H9 (cell line): ENCODE results near the gene TAS2R1. TPM values are rescaled to one million over a fixed set of nuclear protein-coding genes. Genes with fewer than 3 reads are reported as not detected.

Experiments used
- DNase-seq: peaks from one replicate; pipeline ENCODE4 v3.0.0-alpha.2; 2017
- H2AFZ ChIP-seq: one replicate; pipeline ENCODE4 v1.6.1; 2013; ENCODE audit warnings: mild to moderate bottlenecking, low read length, control low read depth, moderate library complexity
- H2AK5ac ChIP-seq: 2 replicates; pipeline ENCODE4 v1.6.1; 2013; ENCODE audit warnings: low read length, control low read depth, mixed read lengths; ENCODE audit not compliant: insufficient read length
- H2BK120ac ChIP-seq: one replicate; pipeline ENCODE4 v1.6.1; 2013; ENCODE audit warnings: low read depth, mild to moderate bottlenecking, low read length, control low read depth, inconsistent platforms; ENCODE audit not compliant: poor library complexity, severe bottlenecking
- H2BK12ac ChIP-seq: 2 replicates; pipeline ENCODE4 v1.6.1; 2013; ENCODE audit warnings: low read length, control low read depth, mixed read lengths, low read depth; ENCODE audit not compliant: insufficient read length
- H2BK15ac ChIP-seq: 2 replicates; pipeline ENCODE4 v1.6.1; 2013; ENCODE audit warnings: low read depth, low read length, control low read depth
- H2BK20ac ChIP-seq: one replicate; pipeline ENCODE4 v1.6.1; 2013; ENCODE audit warnings: low read depth, mild to moderate bottlenecking, low read length, control low read depth, inconsistent platforms; ENCODE audit not compliant: poor library complexity, severe bottlenecking
- H2BK5ac ChIP-seq: 2 replicates; pipeline ENCODE4 v1.6.1; 2013; ENCODE audit warnings: low read length, control low read depth, mixed read lengths; ENCODE audit not compliant: insufficient read length
- H3K14ac ChIP-seq: 2 replicates; pipeline ENCODE4 v1.6.1; 2013; ENCODE audit warnings: low read length, control low read depth; ENCODE audit not compliant: insufficient read depth
- H3K18ac ChIP-seq: 2 replicates; pipeline ENCODE4 v1.6.1; 2013; ENCODE audit warnings: low read depth, mild to moderate bottlenecking, mixed read lengths, low read length, control low read depth; ENCODE audit not compliant: insufficient read length
- H3K23ac ChIP-seq: 2 replicates; pipeline ENCODE4 v1.6.1; 2013; ENCODE audit warnings: low read length, control low read depth, mixed read lengths, low read depth; ENCODE audit not compliant: insufficient read length
- H3K23me2 ChIP-seq: 2 replicates; pipeline ENCODE4 v1.6.1; 2013; ENCODE audit warnings: low read depth, mild to moderate bottlenecking, mixed read lengths, low read length, control low read depth; ENCODE audit not compliant: insufficient read length, poor library complexity, severe bottlenecking
- H3K27ac ChIP-seq: 2 replicates; pipeline ENCODE4 v1.5.1; 2013; ENCODE audit warnings: low read length, control low read depth, mixed read lengths, low read depth; ENCODE audit not compliant: insufficient read length
- H3K27me3 ChIP-seq: 2 replicates; pipeline ENCODE4 v1.6.1; 2013; ENCODE audit warnings: low read length, control low read depth, inconsistent platforms; ENCODE audit not compliant: insufficient read depth
- H3K4ac ChIP-seq: 2 replicates; pipeline ENCODE4 v1.6.1; 2013; ENCODE audit warnings: low read depth, mild to moderate bottlenecking, control low read depth, inconsistent platforms, low read length, moderate library complexity
- H3K4me1 ChIP-seq: 2 replicates; pipeline ENCODE4 v1.6.1; 2013; ENCODE audit warnings: low read length, control low read depth, inconsistent platforms; ENCODE audit not compliant: insufficient read depth
- H3K4me2 ChIP-seq: 2 replicates; pipeline ENCODE4 v1.6.1; 2013; ENCODE audit warnings: low read length, control low read depth, mixed read lengths; ENCODE audit not compliant: insufficient read length, insufficient read depth
- H3K56ac ChIP-seq: 2 replicates; pipeline ENCODE4 v1.6.1; 2013; ENCODE audit warnings: low read depth, mild to moderate bottlenecking, mixed read lengths, low read length, control low read depth; ENCODE audit not compliant: insufficient read length
- H3K79me1 ChIP-seq: 2 replicates; pipeline ENCODE4 v1.6.1; 2013; ENCODE audit warnings: low read depth, mild to moderate bottlenecking, moderate library complexity, low read length, control low read depth, inconsistent platforms; ENCODE audit not compliant: insufficient read depth, poor library complexity, severe bottlenecking
- H3K79me2 ChIP-seq: 2 replicates; pipeline ENCODE4 v1.6.1; 2013; ENCODE audit warnings: low read length, control low read depth, inconsistent platforms; ENCODE audit not compliant: insufficient read depth
- H3K9ac ChIP-seq: 2 replicates; pipeline ENCODE4 v1.6.1; 2013; ENCODE audit warnings: low read length, control low read depth, mixed read lengths; ENCODE audit not compliant: insufficient read length; ENCODE audit errors: extremely low read depth
- H3K9me3 ChIP-seq: one replicate; pipeline ENCODE4 v1.6.1; 2013; ENCODE audit warnings: low read depth, low read length, inconsistent platforms; ENCODE audit not compliant: control insufficient read depth
- H3T11ph ChIP-seq: one replicate; pipeline ENCODE4 v1.6.1; 2013; ENCODE audit warnings: mild to moderate bottlenecking, low read length, control low read depth, inconsistent platforms
- H4K20me1 ChIP-seq: one replicate; pipeline ENCODE4 v1.6.1; 2013; ENCODE audit not compliant: control insufficient read depth, insufficient read length, insufficient read depth
- H4K5ac ChIP-seq: 2 replicates; pipeline ENCODE4 v1.6.1; 2013; ENCODE audit warnings: low read depth, mild to moderate bottlenecking, mixed read lengths, low read length, control low read depth; ENCODE audit not compliant: insufficient read length
- H4K8ac ChIP-seq: replicated peaks from 2 replicates; pipeline ENCODE4 v1.6.1; 2013; ENCODE audit warnings: low read length, control low read depth, mixed read lengths, low read depth; ENCODE audit not compliant: insufficient read length
- H4K91ac ChIP-seq: 2 replicates; pipeline ENCODE4 v1.6.1; 2013; ENCODE audit warnings: low read depth, mild to moderate bottlenecking, moderate library complexity, mixed read lengths, low read length, control low read depth; ENCODE audit not compliant: insufficient read length
- H3K27ac Mint-ChIP-seq, 3 experiments: 2 replicates in 2 of 3; 3 replicates in 1 of 3; pipeline ENCODE4 v1.8.0; 2020 to 2021; ENCODE audit warnings: mixed read lengths in 3 of 3, mild to moderate bottlenecking in 1 of 3, moderate library complexity in 1 of 3
- H3K27me3 Mint-ChIP-seq: 2 replicates; pipeline ENCODE4 v1.8.0; 2021; ENCODE audit warnings: low read depth, mild to moderate bottlenecking, moderate library complexity, mixed read lengths
- H3K36me3 Mint-ChIP-seq, 3 experiments: 2 replicates in 2 of 3; 3 replicates in 1 of 3; pipeline ENCODE4 v1.8.0; 2020 to 2021; ENCODE audit warnings: low read depth in 3 of 3, mixed read lengths in 3 of 3; ENCODE audit not compliant: insufficient read depth in 1 of 3
- H3K4me1 Mint-ChIP-seq, 2 experiments: 2 replicates each; pipeline ENCODE4 v1.8.0; 2020; ENCODE audit warnings: mixed read lengths in 2 of 2
- H3K4me3 Mint-ChIP-seq, 2 experiments: 2 replicates in 1 of 2; 3 replicates in 1 of 2; pipeline ENCODE4 v1.8.0; 2020 to 2021; ENCODE audit warnings: mild to moderate bottlenecking in 2 of 2, mixed read lengths in 2 of 2, moderate library complexity in 1 of 2
- H3K9me3 Mint-ChIP-seq, 2 experiments: 2 replicates in 1 of 2; 3 replicates in 1 of 2; pipeline ENCODE4 v1.8.0; 2020; ENCODE audit warnings: mild to moderate bottlenecking in 2 of 2, mixed read lengths in 2 of 2, moderate library complexity in 1 of 2
- WGBS: extraction: QIAGEN DNeasy Blood & Tissue Kit; methylation state at CpG from one replicate; pipeline ENCODE4 v1.1.7; 2013; ENCODE audit warnings: missing lambda C conversion rate, low lambda C conversion rate, mixed read lengths; ENCODE audit not compliant: insufficient read length; ENCODE audit errors: extremely low coverage; 5-methylcytosine and 5-hydroxymethylcytosine counted together
- total RNA-seq: library from RNA; stranded (reverse); gene quantifications from 2 replicates; pipeline ENCODE4 v1.2.1, GENCODE V29; 2021
- TF ChIP-seq, protein P1 (sequence below): fragments of 200-600 bp; sonication (generic); conservative IDR thresholded peaks from 3 replicates; pipeline ENCODE4 v1.8.0; 2021; ENCODE audit warnings: antibody characterized with exemption, mild to moderate bottlenecking

Gene TAS2R1
- total RNA-seq, 1 experiment from 2014 or later = not detected

DNA sequence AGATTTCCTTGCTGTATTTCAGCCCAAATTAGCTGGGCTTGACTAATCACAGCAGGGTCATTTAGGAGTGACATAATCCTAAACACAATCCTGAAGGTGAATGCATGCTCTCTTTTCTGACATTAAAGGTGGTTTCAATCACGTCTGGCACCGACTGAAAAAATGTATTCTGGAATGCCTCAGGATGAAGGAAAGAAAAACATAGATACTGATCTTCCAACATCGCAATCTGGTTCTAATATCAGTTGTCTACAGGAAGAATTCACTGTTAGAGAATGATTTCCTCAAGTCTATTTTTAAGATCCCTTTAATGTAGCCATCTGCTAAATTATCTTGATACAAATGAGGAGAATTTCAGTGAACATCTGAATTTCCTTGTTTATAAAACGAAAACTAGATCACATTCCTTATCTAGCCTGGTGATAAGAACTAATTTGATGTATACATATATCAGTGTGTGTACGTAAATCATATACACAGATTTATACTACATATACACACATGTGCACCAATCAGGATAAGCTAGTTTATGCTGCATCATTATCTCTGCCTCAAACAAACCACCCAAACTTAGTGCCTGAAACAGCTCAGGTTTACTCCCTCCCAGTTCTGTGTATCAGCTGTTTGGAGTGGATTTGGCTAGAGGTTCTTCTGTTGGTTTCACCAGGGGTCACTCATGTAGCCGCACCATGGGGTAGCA is 31.3 kb upstream of the TAS2R1 start:
- H2BK12ac ChIP-seq = no peak overlapping the region
- no peaks in the 10 kb centered on the region for H3K9me3 ChIP-seq
- Mint-ChIP-seq H3K27ac (no peak overlapping the region), H3K9me3 (no peaks in the 10 kb centered on the region), H3K4me3 (no peak overlapping the region), H3K27me3 (no peaks in the 10 kb centered on the region), H3K4me1 (peaks cover 4% of the 10 kb centered on the region in 2 experiments), H3K36me3 (no peaks in the 10 kb centered on the region)
- no peaks in the 10 kb centered on the region for H4K20me1 ChIP-seq
- no peak overlapping the region for H3K9ac ChIP-seq
- TF ChIP-seq, protein P1, sequence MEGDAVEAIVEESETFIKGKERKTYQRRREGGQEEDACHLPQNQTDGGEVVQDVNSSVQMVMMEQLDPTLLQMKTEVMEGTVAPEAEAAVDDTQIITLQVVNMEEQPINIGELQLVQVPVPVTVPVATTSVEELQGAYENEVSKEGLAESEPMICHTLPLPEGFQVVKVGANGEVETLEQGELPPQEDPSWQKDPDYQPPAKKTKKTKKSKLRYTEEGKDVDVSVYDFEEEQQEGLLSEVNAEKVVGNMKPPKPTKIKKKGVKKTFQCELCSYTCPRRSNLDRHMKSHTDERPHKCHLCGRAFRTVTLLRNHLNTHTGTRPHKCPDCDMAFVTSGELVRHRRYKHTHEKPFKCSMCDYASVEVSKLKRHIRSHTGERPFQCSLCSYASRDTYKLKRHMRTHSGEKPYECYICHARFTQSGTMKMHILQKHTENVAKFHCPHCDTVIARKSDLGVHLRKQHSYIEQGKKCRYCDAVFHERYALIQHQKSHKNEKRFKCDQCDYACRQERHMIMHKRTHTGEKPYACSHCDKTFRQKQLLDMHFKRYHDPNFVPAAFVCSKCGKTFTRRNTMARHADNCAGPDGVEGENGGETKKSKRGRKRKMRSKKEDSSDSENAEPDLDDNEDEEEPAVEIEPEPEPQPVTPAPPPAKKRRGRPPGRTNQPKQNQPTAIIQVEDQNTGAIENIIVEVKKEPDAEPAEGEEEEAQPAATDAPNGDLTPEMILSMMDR = no peak
- WGBS = no CpG with 5 or more reads among the region's 6 CpGs
- no peak overlapping the region for H3K27ac ChIP-seq
- H3K18ac ChIP-seq = no peak overlapping the region
- H4K8ac ChIP-seq = no peak overlapping the region
- no peak overlapping the region for H2BK15ac ChIP-seq
- H3K4me1 ChIP-seq = no peaks in the 10 kb centered on the region
- H3K23ac ChIP-seq = no peak overlapping the region
- no peak overlapping the region for H2AFZ ChIP-seq
- H2BK120ac ChIP-seq = no peak overlapping the region
- no peak for DNase-seq
- no peak overlapping the region for H3K4ac ChIP-seq
- no peaks in the 10 kb centered on the region for H3K79me2 ChIP-seq
- H2AK5ac ChIP-seq = no peak overlapping the region
- H4K5ac ChIP-seq = no peak overlapping the region
- H3K56ac ChIP-seq = no peak overlapping the region
- H2BK20ac ChIP-seq = no peak overlapping the region
- H3K79me1 ChIP-seq = no peaks in the 10 kb centered on the region
- H3K4me2 ChIP-seq = no peak overlapping the region
- no peaks in the 10 kb centered on the region for H3K23me2 ChIP-seq
- H3K14ac ChIP-seq = no peak overlapping the region
- H4K91ac ChIP-seq = no peak overlapping the region
- no peak overlapping the region for H3T11ph ChIP-seq
- H3K27me3 ChIP-seq = no peaks in the 10 kb centered on the region
- no peak overlapping the region for H2BK5ac ChIP-seq
